ENCODE data around the gene SLC1A6. TPM values are rescaled to one million over a fixed set of nuclear protein-coding genes. Genes with fewer than 3 reads are reported as not detected.
"Not testable (repeated sequence)": the region's sequence is repeated elsewhere in the genome, so short reads cannot be mapped to it uniquely, and the experiment has no call there.

Gene SLC1A6
- total RNA-seq, result not detected in 2 replicates

- H3K4me3 ChIP-seq (ENCODE audit: low read depth, low read length), result no peak within 1 kb of the TSS
- no peak for TF ChIP-seq CTCF (IDR thresholded peaks at IDR 0.05; ENCODE audit: insufficient read depth, low read length, poor library complexity, severe bottlenecking)
- no peak for DNase-seq (ENCODE audit: low read depth)
- no peaks in the 10 kb centered on the region for H3K36me3 ChIP-seq (ENCODE audit: control insufficient read depth, insufficient read depth, low read length)
- H3K27me3 ChIP-seq (ENCODE audit: control insufficient read depth, insufficient read depth, low read length), result peaks cover 20% of the 10 kb centered on the region
Measured at GRCh38 chr19:14979476-14980255, at the start of gene SLC1A6. Gene SLC1A6, minus strand, starts transcription at chr19:14979864. Its CDS starts 6,954 bp downstream, at chr19:14972910.

- TF ChIP-seq CTCF (IDR thresholded peaks at IDR 0.05; ENCODE audit: insufficient read depth, low read length, poor library complexity, severe bottlenecking), result no peak
Measured at GRCh38 chr19:15028490-15028889, 48.8 kb upstream of the SLC1A6 start.

GRCh38 chr19:15025217-15025616, 45.6 kb upstream of the SLC1A6 start:
- H3K4me3 ChIP-seq (ENCODE audit: low read depth, low read length), result no peak overlapping the region
- TF ChIP-seq CTCF (IDR thresholded peaks at IDR 0.05; ENCODE audit: insufficient read depth, low read length, poor library complexity, severe bottlenecking), result no peak
- DNase-seq (ENCODE audit: low read depth), result no peak

More at GRCh38 chr19:15028490-15028889, 48.8 kb upstream of the SLC1A6 start:
- H3K36me3 ChIP-seq (ENCODE audit: control insufficient read depth, insufficient read depth, low read length), result no peaks in the 10 kb centered on the region
- no peaks in the 10 kb centered on the region for H3K27me3 ChIP-seq (ENCODE audit: control insufficient read depth, insufficient read depth, low read length)
- DNase-seq (ENCODE audit: low read depth), result no peak
- H3K4me3 ChIP-seq (ENCODE audit: low read depth, low read length), result no peak overlapping the region

GRCh38 chr19:15022752-15023151, 43.1 kb upstream of the SLC1A6 start:
- TF ChIP-seq CTCF (IDR thresholded peaks at IDR 0.05; ENCODE audit: insufficient read depth, low read length, poor library complexity, severe bottlenecking), result no peak
- H3K27me3 ChIP-seq (ENCODE audit: control insufficient read depth, insufficient read depth, low read length), result no peaks in the 10 kb centered on the region
- DNase-seq (ENCODE audit: low read depth), result no peak
- H3K4me3 ChIP-seq (ENCODE audit: low read depth, low read length), result no peak overlapping the region
- no peaks in the 10 kb centered on the region for H3K36me3 ChIP-seq (ENCODE audit: control insufficient read depth, insufficient read depth, low read length)

More at GRCh38 chr19:15025217-15025616, 45.6 kb upstream of the SLC1A6 start:
- H3K27me3 ChIP-seq (ENCODE audit: control insufficient read depth, insufficient read depth, low read length), result no peaks in the 10 kb centered on the region
- H3K36me3 ChIP-seq (ENCODE audit: control insufficient read depth, insufficient read depth, low read length), result no peaks in the 10 kb centered on the region

GRCh38 chr19:15021286-15022007, 41.8 kb upstream of the SLC1A6 start:
- Histone ChIP-seq H3K27me3 (ENCODE audit: control insufficient read depth, insufficient read depth, low read length) (no peaks in the 10 kb centered on the region), H3K36me3 (ENCODE audit: control insufficient read depth, insufficient read depth, low read length) (no peaks in the 10 kb centered on the region), H3K4me3 (ENCODE audit: low read depth, low read length) (no peak overlapping the region)
- no peak for DNase-seq (ENCODE audit: low read depth)
- TF ChIP-seq CTCF (IDR thresholded peaks at IDR 0.05; ENCODE audit: insufficient read depth, low read length, poor library complexity, severe bottlenecking), result no peak

- not testable (repeated sequence) for H3K36me3 ChIP-seq (ENCODE audit: control insufficient read depth, insufficient read depth, low read length); H3K27me3 ChIP-seq (ENCODE audit: control insufficient read depth, insufficient read depth, low read length); DNase-seq (ENCODE audit: low read depth); H3K4me3 ChIP-seq (ENCODE audit: low read depth, low read length)
Measured at GRCh38 chr19:15018836-15019235, 39.2 kb upstream of the SLC1A6 start.
